ENCODE data around the gene ZSWIM4.

ZSWIM4 gene

DNA sequence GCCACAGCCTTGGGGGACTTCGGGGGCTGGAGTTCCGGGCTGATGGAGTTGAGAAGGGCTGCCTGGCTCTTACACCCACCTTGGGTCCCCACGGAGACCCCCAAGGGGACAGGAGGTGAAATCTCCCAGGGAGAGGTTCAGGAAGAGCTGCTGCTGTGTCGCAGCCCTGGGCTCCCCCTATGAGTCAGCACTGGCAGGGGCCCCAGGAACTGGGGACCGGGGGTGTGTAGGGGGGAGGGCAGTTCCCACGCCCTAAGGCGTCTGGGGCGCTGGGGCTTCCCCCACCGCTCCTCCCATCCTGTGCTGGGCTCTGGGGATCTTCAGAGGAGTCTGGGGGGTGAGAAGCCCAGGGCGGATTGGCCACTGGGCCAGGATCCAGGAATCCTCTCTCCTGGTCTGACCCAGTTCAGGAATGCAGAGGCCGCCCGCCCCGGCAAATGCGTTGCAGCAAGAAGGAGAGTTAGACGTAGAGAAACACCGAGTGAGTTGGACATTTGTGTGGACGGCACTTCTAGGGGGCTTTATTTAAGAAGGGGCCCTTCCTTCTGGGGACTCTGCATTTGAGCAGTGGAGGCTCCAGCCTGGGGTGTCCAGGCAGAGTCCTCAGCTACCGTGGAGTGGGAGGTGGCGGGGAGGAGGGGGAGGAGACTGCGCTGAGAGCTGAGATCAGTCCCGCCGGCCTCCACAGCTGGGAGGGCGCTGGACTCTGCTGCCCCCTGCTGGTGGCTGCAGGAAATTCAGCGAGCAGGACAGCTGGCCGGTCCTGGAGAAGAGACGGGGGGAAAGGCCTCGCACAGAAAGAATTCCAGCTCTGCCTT, 66.7 kb downstream of the ZSWIM4 start:
- Histone ChIP-seq H3K9me3 (ENCODE audit: insufficient read depth, low read length) (no peaks in the 10 kb centered on the region), H3K27ac (ENCODE audit: low read length) (peak overlapping the region; percentile 34), H3K4me2 (ENCODE audit: low read length) (peak overlapping the region; percentile 90), H3K36me3 (replicated peaks; ENCODE audit: low read depth, low read length) (no peaks in the 10 kb centered on the region), H3K27me3 (ENCODE audit: low read depth, low read length) (peaks cover 24% of the 10 kb centered on the region), H3K4me3 (ENCODE audit: low read length) (peak overlapping the region; percentile 81), H3K79me2 (ENCODE audit: low read length) (no peaks in the 10 kb centered on the region), H4K20me1 (ENCODE audit: insufficient read depth, low read length) (no peaks in the 10 kb centered on the region), H3K9ac (ENCODE audit: low read length) (peak overlapping the region; percentile 80), H2AFZ (ENCODE audit: low read depth, low read length) (peak overlapping the region; percentile 65), H3K4me1 (ENCODE audit: low read length) (peaks cover 10% of the 10 kb centered on the region)
- TF ChIP-seq EZH2phosphoT487 (IDR thresholded peaks at IDR 0.05; ENCODE audit: low read depth) (no peak), CTCF (IDR thresholded peaks at IDR 0.05; ENCODE audit: low read depth, low read length) (peak; percentile 85)

- Histone ChIP-seq H3K27ac (ENCODE audit: low read length) (no peak overlapping the region), H3K79me2 (ENCODE audit: low read length) (no peaks in the 10 kb centered on the region), H3K4me1 (ENCODE audit: low read length) (peaks cover 10% of the 10 kb centered on the region), H3K36me3 (replicated peaks; ENCODE audit: low read depth, low read length) (no peaks in the 10 kb centered on the region), H3K4me2 (ENCODE audit: low read length) (no peak overlapping the region), H3K9me3 (ENCODE audit: insufficient read depth, low read length) (no peaks in the 10 kb centered on the region), H3K4me3 (ENCODE audit: low read length) (no peak overlapping the region), H3K9ac (ENCODE audit: low read length) (no peak overlapping the region), H3K27me3 (ENCODE audit: low read depth, low read length) (peaks cover 27% of the 10 kb centered on the region), H2AFZ (ENCODE audit: low read depth, low read length) (no peak overlapping the region), H4K20me1 (ENCODE audit: insufficient read depth, low read length) (no peaks in the 10 kb centered on the region)
- no peak for TF ChIP-seq EZH2phosphoT487 (IDR thresholded peaks at IDR 0.05; ENCODE audit: low read depth)
- TF ChIP-seq CTCF (IDR thresholded peaks at IDR 0.05; ENCODE audit: low read depth, low read length): no peak
Measured at GRCh38 chr19:13864046-13864666, 68.9 kb downstream of the ZSWIM4 start.

DNA sequence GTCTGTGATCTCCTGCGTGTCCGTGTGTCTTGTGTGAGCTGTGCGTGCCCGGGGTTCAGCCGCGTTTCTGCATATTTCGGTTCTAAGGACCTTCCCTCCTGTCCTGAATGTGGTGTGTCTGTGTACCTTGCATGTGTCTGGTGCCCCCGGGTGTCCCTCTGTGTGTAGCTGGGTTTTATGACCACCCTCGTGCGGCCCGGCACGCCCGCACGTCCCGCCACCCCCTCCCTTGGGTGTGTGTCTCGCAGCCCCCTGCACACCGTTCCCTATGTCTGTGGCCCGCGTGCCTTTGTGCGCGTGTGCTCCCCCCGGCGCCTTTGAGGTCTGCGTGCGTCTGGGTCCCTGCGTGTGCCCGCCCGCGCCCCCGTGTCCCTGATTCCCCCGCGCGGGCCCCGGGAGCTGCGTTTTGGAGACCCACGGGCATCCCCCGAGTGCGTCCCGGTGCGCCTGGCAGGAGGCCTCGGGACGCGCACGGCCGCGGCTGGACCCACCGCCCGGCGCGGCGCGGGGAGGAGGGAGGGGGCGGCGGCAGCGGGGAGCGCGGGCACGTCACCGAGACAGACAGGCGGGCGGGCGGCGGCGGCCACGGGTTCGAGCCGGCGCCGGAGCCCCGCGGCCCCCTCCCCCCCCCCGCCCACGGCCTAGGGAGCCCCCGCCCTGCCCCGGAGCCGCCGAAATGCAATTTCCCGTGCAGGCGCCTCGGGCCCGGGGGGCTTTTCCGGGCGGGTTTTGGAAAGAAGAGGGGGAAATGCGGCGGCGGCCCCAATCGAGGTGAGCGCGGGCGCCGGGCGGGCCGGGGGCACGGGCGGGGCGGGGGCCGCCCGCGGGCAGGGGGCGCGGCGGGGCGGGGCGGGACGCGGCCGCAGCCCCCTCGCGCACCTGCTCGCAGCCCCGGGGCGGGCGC, 69.7 kb downstream of the ZSWIM4 start:
- Histone ChIP-seq H3K4me1 (ENCODE audit: low read length) (peaks cover 10% of the 10 kb centered on the region), H3K9me3 (ENCODE audit: insufficient read depth, low read length) (no peaks in the 10 kb centered on the region), H3K4me3 (ENCODE audit: low read length) (peak overlapping the region; percentile 66), H3K36me3 (replicated peaks; ENCODE audit: low read depth, low read length) (no peaks in the 10 kb centered on the region), H3K27me3 (ENCODE audit: low read depth, low read length) (peaks cover 27% of the 10 kb centered on the region), H3K27ac (ENCODE audit: low read length) (no peak overlapping the region), H3K79me2 (ENCODE audit: low read length) (no peaks in the 10 kb centered on the region), H2AFZ (ENCODE audit: low read depth, low read length) (no peak overlapping the region), H3K4me2 (ENCODE audit: low read length) (0 out of 2 replicates have a peak overlapping the region, but pooled peaks have one; percentile 43), H4K20me1 (ENCODE audit: insufficient read depth, low read length) (no peaks in the 10 kb centered on the region), H3K9ac (ENCODE audit: low read length) (no peak overlapping the region)
- no peak for TF ChIP-seq EZH2phosphoT487 (IDR thresholded peaks at IDR 0.05; ENCODE audit: low read depth)
- TF ChIP-seq CTCF (IDR thresholded peaks at IDR 0.05; ENCODE audit: low read depth, low read length): no peak
